ENCODE measurements around the gene BTBD9.
"Not testable (repeated sequence)": the region's sequence is repeated elsewhere in the genome, so short reads cannot be mapped to it uniquely, and the experiment has no call there.

Gene BTBD9

DNA sequence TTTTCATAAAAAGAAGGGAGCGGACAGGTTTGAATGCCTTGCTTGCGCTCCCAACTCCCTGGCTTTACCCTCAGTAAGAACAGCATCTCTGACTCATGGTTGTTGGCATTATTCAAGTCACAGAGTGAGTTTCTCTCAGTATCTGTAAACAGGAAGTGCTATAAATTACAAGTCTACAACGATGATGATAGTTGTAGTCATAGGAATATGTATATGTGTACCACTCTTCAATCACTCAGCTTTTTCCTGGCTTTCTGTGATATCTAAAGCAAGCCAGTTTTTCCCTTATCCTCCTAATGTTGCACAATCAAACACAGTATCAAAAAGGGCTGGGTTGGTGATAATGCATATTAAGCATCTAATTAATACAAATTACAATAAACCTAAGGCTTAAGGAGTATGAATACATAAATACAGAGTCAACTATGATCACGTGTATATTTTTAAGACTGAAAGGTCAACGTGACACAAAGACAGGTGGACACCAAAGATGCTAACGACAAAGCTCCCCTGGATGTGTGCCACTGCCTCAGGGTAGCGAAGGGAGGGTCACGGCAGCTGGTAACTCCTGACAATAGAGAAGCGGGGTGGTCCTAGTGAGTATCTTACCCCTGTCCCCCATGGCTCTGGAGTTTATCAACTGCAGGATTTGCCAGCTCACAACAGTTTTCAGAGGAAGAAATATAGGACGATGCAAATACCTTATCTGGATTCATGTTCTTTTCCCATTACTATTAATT is 202.8 kb downstream of the BTBD9 start:
- Mint-ChIP-seq H3K27me3 (no peaks in the 10 kb centered on the region), H3K4me1 (peaks cover 16% of the 10 kb centered on the region), H3K9me3 (peaks cover 0 to 5% of the 10 kb centered on the region in 2 donors), H3K4me3 (no peak overlapping the region), H3K27ac (no peak overlapping the region)
- DNase-seq (no peak), ATAC-seq (no peak)

DNA sequence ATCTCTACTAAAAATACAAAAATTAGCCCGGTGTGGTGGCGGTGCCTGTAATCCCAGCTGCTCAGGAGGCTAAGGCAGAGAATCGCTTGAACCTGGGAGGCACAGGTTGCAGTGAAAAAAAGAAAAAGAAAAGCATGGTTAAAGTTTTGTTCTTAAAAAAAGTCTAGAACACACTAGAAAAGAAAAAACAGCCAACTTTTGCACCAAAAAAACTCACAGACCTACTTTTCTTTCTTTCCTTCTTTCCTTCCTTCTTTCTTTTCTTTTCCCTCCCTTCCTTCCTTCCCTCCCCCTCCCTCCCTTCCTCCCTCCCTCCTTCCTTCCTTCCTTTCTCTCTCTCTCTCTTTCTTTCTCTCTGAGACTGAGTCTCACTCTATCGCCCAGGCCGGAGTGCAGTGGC is 204.4 kb downstream of the BTBD9 start:
- DNase-seq (no peak), ATAC-seq (no peak)
- no peak overlapping the region for H3K4me3 Mint-ChIP-seq
- H3K27me3 Mint-ChIP-seq = no peaks in the 10 kb centered on the region
- H3K4me1 Mint-ChIP-seq = peaks cover 16% of the 10 kb centered on the region
- H3K9me3 Mint-ChIP-seq = peaks cover 0 to 5% of the 10 kb centered on the region in 2 donors
- H3K27ac Mint-ChIP-seq = no peak overlapping the region

DNA sequence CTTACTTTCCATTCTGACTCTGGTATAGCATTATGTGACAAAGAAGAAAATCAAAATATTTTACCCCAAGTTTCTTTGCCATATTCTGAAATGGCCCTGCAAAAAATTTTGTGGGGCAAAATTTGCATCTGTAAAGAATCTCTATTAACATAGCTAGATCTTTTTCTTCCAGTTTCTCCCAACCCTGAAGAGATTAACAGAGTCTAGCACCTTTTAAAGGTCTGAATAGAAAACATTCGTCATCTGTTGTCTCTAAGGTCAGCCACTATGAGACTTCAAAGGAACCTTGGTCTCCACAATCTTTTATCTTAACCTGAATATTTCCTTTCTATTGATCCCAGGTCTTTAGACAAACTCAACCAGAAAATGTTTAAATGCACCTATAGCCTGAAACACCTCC is 205.7 kb downstream of the BTBD9 start:
- Mint-ChIP-seq H3K27ac (peak overlapping the region in 1 of 2 donors; percentile 1), H3K9me3 (no peaks in the 10 kb centered on the region), H3K27me3 (no peaks in the 10 kb centered on the region), H3K4me3 (no peak overlapping the region), H3K4me1 (peaks cover 16% of the 10 kb centered on the region)
- ATAC-seq (no peak), DNase-seq (no peak)

DNA sequence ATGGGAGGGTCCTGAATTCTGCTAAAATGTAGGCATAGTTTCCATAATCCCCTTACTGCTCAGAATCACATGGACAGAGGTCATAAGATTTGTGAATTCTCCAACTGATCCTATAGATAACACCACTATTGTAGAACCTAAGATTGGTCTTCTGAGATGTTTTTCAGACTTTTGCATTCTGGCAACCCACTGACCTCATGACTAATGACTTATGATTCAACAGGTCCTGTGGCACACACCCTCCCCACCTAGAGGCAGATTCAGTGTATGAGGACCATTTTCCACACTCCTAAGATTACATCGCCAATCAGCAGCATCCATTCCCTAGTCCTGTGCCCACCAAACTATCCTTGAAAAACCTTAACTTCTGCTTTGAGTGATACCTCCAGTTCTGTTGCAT is 207.2 kb downstream of the BTBD9 start:
- Mint-ChIP-seq H3K4me3 (no peak overlapping the region), H3K27me3 (no peaks in the 10 kb centered on the region), H3K4me1 (peaks cover 16% of the 10 kb centered on the region), H3K9me3 (no peaks in the 10 kb centered on the region), H3K27ac (no peak overlapping the region)
- ATAC-seq (no peak), DNase-seq (no peak)

DNA sequence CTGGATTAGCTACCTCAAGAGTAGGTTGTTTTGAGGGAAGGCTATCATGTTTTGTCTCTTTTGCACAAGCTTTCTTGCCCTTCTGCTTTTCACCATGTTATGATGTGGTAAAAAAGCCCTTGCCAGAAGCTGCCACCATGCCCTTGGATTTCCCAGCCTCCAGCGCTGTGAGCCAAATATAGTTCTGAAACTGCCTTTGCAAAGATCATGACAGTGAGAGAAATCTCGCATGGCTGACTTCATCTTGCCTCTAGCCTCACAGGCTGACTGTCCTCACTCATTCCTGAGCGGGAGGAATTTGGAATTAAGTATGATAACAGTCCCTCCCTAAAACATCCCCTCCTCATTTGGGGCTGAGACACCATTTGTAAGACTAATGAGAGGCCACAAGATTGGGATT is 207.7 kb downstream of the BTBD9 start:
- Mint-ChIP-seq H3K9me3 (no peaks in the 10 kb centered on the region), H3K4me1 (peaks cover 16% of the 10 kb centered on the region), H3K27ac (no peak overlapping the region), H3K4me3 (no peak overlapping the region), H3K27me3 (no peaks in the 10 kb centered on the region)
- no peak for DNase-seq
- no peak for ATAC-seq

DNA sequence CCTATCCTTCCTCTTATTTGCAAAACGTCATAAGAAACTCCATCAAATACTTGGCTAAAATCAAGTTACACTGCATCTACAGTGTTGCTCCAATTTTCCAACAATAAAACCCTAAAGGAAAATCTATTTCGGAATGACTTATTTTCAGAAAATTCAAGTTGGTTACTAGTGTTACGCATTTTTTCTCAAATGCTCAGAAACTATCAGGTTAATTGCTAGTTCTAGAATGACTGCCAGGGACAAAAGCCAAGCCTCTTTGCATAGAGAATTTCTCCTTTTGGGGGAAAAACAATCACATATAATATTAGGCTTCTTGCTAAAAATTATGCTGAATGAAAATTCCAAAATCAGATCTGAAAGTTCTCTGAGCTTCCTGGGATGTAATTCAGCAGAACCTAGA is 210.2 kb downstream of the BTBD9 start:
- no peaks in the 10 kb centered on the region for H3K9me3 Mint-ChIP-seq
- no peak overlapping the region for H3K27ac Mint-ChIP-seq
- peaks cover 15% of the 10 kb centered on the region for H3K4me1 Mint-ChIP-seq
- no peak for ATAC-seq
- H3K27me3 Mint-ChIP-seq = no peaks in the 10 kb centered on the region
- DNase-seq = no peak
- no peak overlapping the region for H3K4me3 Mint-ChIP-seq

DNA sequence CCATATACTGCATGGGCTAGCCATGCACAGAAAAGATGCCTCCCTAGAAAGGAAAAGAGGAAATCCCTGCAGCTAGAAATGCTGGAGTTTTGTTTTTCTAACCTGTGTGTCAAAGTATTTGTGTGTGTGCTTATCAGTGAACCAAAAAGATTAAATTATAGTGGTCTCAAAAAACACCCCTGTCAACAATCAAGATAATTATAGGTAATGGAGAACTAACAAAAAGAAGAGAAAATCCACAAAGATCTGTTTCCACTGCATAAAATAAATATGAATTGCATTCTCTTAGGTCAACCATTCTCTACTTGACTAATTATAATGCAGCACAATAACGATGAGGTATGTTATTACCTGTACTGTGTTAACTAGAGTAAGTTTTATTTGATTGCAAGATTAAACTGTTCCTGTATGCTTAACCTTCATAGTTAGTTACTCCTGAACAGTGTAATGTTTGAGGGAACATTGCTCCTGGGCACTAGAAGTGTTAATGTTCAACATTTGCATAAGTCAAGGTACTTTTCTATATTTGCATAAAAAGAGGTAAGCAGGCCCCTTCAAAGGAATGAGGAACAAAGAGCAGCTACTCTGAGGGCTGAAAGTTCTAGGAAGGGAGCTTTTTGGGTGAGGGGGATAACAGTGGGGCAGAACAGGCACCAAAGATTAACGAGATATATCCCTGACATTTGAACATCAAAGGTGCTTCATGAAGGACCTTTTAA is 212.1 kb downstream of the BTBD9 start:
- H3K4me1 Mint-ChIP-seq = peaks cover 7% of the 10 kb centered on the region
- no peak overlapping the region for H3K27ac Mint-ChIP-seq
- H3K9me3 Mint-ChIP-seq = no peaks in the 10 kb centered on the region
- no peak for ATAC-seq
- DNase-seq = no peak
- no peak overlapping the region for H3K4me3 Mint-ChIP-seq
- no peaks in the 10 kb centered on the region for H3K27me3 Mint-ChIP-seq

DNA sequence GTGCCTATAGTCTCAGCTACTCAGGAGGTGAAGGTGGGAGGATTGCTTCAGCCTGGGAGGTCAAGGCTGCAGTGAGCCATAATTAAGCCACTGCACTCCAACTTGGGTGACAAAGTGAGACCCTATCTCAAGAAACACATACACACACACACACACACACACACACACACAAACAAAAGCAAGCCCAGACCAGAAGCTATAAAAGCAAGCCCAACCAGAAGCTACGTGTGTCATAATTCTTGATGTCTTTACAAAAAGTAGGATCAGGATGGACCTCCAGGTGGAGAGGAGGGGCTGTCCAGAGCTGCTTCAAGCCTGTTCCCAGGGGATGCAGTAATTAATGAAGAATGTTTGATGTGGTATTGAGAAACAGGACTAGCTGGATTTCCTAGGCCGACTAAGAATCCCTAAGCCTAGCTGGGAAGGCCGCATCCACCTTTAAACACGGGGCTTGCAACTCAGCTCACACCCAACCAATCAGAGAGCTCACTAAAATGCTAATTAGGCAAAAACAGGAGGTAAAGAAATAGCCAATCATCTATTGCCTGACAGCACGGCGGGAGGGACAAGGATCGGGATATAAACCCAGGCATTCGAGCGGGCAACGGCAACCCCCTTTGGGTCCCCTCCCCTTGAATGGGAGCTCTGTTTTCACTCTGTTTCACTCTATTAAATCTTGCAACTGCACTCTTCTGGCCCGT is 213.8 kb downstream of the BTBD9 start:
- not testable (repeated sequence) for DNase-seq, H3K4me3 Mint-ChIP-seq, H3K27me3 Mint-ChIP-seq, H3K4me1 Mint-ChIP-seq, H3K9me3 Mint-ChIP-seq, H3K27ac Mint-ChIP-seq, ATAC-seq

DNA sequence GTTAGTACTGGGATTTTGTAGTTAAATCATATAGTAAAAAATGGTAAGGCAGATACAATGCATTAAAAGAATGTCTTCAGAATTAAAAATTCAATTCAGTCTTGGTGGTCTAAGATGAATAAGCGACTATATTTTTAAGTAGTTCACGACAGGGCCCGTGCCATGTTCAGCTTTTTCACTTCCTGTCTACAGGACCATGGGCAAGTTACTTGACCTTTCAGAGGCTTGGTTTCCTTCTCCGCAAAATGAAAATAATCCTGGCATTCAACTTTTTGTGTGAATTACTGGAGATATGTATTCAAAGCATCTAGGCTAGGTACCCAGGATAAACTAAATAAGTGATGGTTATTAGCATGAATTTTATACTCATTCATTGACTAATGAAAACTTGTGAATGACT is 216.0 kb downstream of the BTBD9 start:
- Mint-ChIP-seq H3K27me3 (no peaks in the 10 kb centered on the region), H3K4me1 (no peaks in the 10 kb centered on the region), H3K9me3 (no peaks in the 10 kb centered on the region), H3K4me3 (no peak overlapping the region), H3K27ac (no peak overlapping the region)
- ATAC-seq = no peak
- no peak for DNase-seq

DNA sequence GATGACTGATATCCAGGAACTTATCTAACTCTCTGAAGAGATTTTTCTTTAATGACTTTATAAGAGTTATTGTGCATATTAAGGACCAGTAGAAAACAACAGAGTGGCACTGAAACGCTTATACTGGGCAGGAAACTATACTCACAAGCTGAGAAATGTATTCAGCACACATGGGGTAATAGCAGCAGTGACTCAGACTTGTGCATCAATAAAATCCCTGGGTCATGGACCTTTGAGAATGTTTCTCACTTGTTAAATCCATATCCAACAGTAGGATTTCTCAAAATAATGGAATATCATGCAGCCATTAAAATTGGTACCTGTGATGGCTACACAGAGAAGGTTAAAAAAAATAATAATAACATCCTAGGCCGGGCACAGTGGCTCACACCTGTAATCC is 219.5 kb downstream of the BTBD9 start:
- Mint-ChIP-seq H3K27ac (no peak overlapping the region), H3K4me3 (no peak overlapping the region), H3K9me3 (no peaks in the 10 kb centered on the region), H3K4me1 (no peaks in the 10 kb centered on the region), H3K27me3 (no peaks in the 10 kb centered on the region)
- DNase-seq (no peak), ATAC-seq (no peak)

DNA sequence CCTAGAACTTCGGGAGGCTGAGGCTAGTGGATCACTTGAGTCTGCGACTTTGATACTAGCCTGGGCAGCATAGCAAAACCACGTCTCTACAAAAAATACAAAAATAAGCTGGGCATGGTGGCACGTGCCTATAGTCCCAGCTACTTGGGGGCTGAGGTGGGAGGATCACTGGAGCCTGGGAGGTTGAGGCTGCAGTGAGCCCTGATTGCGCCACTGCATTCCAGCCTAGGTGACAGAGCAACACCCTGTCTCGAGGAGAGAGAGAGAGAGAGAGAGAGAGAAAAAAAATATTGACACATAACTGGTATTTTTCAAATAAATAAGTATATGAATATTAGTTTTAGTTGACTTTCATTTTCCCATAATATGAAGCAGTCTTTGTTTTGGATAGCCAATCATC is 222.2 kb downstream of the BTBD9 start:
- DNase-seq (no peak), ATAC-seq (no peak)
- Mint-ChIP-seq H3K4me3 (no peak overlapping the region), H3K9me3 (no peaks in the 10 kb centered on the region), H3K27ac (no peak overlapping the region), H3K27me3 (no peaks in the 10 kb centered on the region), H3K4me1 (peaks cover 14% of the 10 kb centered on the region)

DNA sequence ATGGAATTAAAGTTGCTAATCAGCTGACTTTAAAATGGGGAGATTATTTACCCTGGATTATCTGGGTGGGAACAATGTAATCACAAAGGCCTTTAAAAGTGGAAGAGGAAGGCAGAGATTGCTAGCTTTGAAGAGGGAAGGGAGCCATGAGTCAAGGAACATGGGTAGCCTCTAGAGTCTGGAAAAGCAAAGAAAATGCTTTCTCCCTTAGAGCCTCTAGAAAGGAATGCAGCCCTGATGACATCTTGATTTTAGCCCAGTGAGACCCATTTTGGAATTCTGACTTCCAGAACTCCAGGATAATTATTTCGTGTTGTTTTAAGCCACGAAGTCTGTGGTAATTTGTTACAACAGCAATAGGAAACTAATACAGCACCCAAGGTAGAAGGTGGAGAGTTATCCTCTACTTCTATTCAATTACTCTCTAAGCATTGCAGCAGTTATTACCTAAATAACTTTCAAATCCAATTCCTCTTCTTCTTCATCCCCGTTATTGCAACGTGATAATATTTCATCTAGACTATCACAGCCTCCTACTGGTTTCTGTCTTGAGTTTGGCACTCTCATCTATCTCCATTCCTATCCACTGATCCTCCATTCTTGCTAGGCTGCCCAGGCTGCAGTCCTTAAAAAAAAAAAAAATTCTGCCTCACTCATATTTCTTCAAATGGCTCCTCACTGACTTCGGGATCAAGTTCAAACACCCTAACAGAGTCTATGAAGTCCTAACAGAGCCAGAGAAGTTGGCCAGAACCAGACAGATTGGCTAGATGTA is 224.3 kb downstream of the BTBD9 start:
- ATAC-seq = no peak
- Mint-ChIP-seq H3K9me3 (no peaks in the 10 kb centered on the region), H3K27me3 (no peaks in the 10 kb centered on the region), H3K4me3 (no peak overlapping the region), H3K4me1 (peaks cover 19% of the 10 kb centered on the region), H3K27ac (no peak overlapping the region)
- no peak for DNase-seq

DNA sequence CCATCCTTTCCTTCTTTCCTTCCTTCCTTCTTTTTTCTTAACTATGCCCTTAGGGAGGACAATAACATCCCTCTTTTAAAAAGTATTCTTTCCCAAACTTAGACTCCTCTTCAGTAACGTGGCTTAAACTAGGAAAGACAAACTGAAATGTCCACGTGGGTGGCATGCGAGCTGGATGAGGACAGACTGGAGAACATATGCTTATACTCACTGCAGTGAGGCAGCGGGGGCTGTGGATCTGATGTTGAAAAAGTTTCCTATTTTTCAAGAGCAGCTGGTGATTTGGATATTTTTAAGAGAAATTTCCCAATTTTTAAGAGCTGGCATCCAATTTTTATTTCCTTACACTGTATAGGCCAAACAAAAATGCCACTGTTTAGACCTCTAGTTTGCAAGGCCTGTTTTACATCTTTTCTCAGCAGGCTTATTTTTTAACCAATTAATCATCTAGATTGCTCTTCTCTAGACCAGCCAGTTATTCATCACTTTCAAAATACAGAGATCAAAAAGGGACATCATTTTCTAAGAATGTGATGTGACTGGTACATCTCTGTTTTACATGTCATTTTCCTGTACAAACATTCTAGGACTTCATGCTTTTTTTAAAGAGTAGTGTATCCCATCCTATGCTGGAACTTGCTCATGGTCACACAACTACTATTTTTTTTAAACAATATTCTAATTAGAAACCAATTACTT is 226.5 kb downstream of the BTBD9 start:
- ATAC-seq (no peak), DNase-seq (no peak)
- H3K27me3 Mint-ChIP-seq = no peaks in the 10 kb centered on the region
- H3K27ac Mint-ChIP-seq = no peak overlapping the region
- H3K4me3 Mint-ChIP-seq = no peak overlapping the region
- peaks cover 19% of the 10 kb centered on the region for H3K4me1 Mint-ChIP-seq
- no peaks in the 10 kb centered on the region for H3K9me3 Mint-ChIP-seq

DNA sequence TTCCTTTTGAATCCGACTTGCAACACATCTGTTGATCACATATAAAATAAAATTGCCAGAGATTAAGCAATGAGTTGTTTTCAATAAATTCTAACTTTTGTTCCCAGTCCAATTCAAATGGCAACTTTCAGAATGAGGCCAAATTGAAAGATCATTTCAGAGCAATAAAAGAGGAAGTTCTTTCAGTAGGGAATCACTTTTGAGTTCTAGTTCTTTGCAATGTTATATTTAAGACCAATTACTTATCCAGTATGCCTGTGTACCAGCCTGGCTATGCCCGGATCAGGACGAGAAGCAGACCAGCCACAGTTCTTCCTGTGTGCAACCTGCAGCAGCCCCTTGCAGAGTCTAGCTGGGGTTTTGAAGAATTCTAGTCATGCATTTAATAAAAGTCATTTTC is 232.5 kb downstream of the BTBD9 start:
- DNase-seq (no peak), ATAC-seq (no peak)
- Mint-ChIP-seq H3K27me3 (no peaks in the 10 kb centered on the region), H3K9me3 (no peaks in the 10 kb centered on the region), H3K27ac (no peak overlapping the region), H3K4me1 (peaks cover 14% of the 10 kb centered on the region), H3K4me3 (no peak overlapping the region)

DNA sequence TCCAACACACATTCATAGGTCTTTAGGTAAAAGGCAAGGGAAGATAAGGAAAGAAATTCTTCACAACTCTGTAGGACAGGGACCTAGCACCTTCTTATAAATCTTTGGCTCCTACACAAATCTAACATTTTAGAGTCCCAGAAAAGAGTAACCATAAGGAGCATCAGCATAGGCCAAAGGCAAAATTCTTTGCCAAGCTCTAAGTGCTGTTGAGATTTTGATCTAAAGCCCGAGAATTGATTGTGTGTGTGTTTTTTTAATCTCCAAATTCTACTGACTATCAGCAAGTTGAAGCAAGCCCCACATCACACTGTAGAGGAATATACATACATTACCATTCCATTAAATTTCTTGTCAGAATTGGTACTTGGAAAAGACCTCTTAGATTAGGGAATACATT is 233.6 kb downstream of the BTBD9 start:
- H3K4me1 Mint-ChIP-seq = peaks cover 13% of the 10 kb centered on the region
- H3K27me3 Mint-ChIP-seq = no peaks in the 10 kb centered on the region
- no peaks in the 10 kb centered on the region for H3K9me3 Mint-ChIP-seq
- no peak overlapping the region for H3K4me3 Mint-ChIP-seq
- ATAC-seq (no peak), DNase-seq (no peak)
- H3K27ac Mint-ChIP-seq = no peak overlapping the region
